Islet of Langerhans (tissue), 1 donor: ENCODE data around the gene RARA.
A peak's percentile ranks its signal among the peaks of the same experiment; 100 is the strongest.
"Not testable (repeated sequence)": the region's sequence is repeated elsewhere in the genome, so short reads cannot be mapped to it uniquely, and the experiment has no call there.

ENCODE experiments used
- FAIRE-seq: peaks from one replicate; lab custom pipeline; 2011; peaks lifted over from hg19 to GRCh38; lab: Jason Lieb, UNC

Gene RARA

DNA sequence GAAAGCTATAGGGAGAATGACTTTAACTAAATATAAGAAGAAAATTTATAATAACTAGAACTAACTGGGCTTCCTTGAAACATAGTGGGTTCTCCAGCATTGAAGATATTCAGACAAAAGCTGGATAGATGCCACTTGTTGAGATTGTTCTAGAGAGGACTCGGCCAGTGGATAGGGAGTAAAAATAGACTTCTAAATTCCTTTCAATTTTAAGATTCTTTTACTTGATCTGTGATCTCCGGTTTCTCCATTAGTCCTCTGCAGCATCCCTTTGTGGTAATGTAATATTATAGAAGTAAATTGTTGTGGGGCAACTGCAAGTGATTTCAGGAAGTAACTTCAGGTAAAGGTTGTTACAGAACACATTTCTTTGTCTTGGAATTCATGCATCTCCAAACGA, 10.3 kb upstream of the RARA start:
- no peak for FAIRE-seq

GRCh38 chr17:40299159-40299757, 9.7 kb upstream of the RARA start:
- not testable (repeated sequence) for FAIRE-seq

DNA sequence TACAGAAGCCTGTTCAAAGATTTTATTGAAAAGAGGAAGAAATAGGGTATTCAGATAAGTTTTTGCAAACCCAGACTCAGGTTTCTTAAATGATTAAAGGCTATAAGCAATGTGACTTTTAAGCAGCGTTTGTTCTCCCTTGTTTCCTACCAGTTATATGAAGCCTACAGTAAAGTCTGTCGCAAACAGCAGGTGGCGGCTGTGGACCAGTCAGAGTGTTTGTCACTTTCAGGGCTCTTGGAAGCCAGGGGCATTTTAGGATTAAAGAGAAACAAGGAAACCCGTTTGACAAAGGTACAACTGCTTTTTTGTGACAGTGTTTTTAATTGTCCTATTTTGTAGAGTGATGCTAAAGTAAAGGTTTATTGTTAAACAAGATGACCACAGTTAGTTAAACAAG, 7.7 kb upstream of the RARA start:
- no peak for FAIRE-seq

DNA sequence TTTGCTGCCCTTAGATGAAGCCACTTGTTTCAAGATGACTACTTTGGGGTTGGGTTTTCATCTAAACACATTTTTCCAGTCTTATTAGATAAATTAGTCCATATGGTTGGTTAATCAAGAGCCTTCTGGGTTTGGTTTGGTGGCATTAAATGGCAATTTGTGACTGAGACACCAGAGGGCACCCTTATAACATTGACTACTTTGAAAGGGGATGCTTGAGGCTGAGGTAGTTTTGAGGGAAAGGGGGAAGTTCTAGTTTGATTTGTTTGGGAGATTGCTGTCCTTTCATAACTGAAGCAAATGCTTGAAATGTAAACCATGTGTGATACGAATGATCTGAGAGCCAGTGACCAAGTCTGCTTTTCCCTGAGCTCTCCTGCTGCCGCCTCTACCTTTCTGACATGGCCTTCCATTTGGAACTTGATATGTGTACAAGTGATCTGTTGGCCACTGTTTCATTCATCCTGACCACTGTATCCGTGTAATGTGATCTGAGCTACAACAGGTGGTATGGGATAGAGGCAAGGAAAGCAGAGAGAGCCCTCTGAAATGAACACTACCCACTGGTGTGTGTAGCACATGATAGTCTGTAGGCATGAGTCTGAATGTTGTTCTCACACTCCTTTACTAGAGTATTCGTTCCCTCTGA, 5.8 kb upstream of the RARA start:
- FAIRE-seq = peak; percentile 21

- no peak for FAIRE-seq
Measured at GRCh38 chr17:40303708-40304551, 5.0 kb upstream of the RARA start.

GRCh38 chr17:40304552-40304863, 4.5 kb upstream of the RARA start:
- not testable (repeated sequence) for FAIRE-seq

DNA sequence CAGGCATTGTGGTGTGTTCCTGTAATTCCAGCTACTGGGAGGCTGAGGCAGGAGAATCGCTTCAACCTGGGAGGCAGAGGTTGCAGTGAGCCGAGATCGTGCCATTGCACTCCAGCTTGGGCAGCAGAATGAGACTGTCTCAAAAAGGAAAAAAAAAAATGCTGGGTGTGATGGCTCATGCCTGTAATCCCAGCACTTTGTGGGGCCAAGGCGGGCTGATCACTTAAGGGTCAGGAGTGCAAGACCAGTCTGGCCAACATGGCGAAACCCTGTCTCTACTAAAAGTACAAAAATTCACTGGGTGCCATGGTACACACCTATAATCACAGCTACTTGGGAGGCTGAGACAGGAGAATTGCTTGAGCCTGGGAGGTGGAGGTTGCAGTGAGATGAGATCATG, 4.1 kb upstream of the RARA start:
- FAIRE-seq = not testable (repeated sequence)

DNA sequence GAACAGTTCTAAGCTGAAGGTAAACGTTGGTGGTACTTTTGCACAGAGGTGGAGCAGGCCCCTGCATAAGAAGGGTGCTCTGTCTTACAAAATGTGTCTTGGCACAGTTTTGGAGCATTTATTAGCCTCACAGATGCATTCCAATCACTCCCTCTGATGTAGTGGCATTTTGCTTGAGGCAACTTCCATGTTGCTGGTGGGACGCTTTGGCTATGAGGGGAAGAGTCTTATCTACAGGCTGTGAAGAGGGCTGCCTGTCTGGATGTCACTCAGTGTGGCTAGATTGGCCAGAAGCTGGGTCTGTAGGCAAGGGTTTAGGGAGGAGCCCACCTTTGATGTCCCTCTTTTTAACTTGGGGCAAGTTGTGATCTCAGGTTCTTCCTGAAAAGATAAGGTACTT, 2.6 kb upstream of the RARA start:
- no peak for FAIRE-seq

DNA sequence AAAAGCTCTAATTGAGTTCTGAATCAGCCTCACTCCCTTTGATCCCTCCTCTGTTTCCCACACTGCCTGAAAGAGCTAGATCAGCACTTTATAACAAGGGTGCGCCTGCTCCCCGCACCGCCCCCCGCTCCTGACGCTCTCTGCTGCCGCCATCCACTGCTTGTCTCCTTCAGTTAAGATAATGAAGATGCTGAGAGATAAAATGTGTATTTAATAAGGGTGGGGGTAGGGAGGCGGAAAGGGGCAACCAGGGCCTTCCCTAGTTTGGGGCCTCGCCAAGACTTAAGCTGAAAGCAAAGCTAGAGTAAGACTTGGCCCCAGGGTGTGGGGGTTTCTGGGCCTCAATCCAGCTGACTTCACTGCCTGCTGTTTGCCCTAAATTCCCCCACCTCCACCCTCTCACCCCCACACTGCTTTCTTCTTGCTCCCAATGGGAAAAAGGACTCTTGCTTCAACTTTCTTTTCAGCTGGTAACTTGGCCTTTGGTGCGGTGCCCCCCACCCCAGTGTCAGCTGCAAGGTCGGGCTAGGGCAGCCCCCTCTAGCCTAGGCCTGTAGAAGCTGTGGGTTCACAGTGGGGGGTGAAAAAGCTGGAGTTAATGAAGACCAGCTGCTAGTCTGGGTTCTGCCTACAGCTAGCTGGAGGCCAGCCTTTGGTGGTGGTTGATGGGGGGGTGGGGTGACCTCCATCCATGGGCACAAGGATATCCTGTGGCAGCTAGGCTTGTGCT, 1.8 kb upstream of the RARA start:
- FAIRE-seq = no peak

DNA sequence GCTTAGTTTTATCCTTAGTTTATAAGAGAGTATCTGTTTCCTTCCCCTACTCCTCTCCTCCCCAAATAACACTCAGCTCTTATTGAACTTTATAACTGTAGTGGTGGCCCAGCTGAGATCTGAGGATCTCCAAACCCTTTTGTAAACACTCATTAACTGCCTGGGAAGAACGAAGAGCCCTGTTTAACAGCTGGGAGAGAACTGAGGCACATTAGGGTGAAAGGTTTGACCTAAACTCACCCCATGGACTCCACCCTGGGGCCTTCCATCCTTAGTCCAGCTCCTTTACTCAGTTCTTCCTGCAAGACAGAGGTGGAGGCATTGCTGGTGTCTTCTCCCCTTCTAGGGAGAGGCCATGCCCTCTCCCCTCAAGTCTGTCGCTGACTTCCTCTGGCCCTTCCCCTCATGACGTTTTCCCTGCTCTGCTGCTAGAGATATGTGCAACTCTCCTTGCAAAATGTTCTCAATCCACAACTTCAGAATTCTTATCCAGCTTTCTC, 1.2 kb upstream of the RARA start:
- no peak for FAIRE-seq

- FAIRE-seq = no peak
Measured at GRCh38 chr17:40309949-40310510, 1.1 kb downstream of the RARA start.

DNA sequence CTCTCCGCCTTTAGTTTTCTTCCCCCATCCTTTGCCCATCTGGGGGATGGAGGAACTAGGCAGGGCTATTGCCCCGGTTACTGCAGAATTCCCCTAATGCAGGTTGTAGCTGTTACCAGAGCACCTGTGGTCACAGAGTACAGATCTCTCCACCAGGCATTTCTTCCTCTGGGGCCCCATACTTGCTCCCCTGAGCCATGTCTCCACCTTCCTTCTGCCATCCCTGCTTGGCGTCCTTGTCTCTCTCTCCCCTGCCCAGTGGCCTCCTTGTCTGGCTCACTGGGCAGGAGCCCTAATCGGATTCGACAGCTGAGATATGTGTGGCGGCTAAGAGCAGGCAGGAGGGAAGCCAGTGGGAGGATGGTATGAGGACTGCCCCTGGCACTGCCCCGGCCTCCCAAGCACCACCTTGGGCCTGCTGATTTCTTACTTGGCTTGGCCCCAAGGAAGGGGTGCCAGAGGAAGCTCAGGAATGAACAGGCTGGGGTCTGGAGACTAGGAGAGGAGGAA, 2.0 kb downstream of the RARA start:
- FAIRE-seq = no peak

- FAIRE-seq = no peak
Measured at GRCh38 chr17:40311575-40311974, 2.6 kb downstream of the RARA start.

GRCh38 chr17:40312131-40312731, 3.3 kb downstream of the RARA start:
- no peak for FAIRE-seq

DNA sequence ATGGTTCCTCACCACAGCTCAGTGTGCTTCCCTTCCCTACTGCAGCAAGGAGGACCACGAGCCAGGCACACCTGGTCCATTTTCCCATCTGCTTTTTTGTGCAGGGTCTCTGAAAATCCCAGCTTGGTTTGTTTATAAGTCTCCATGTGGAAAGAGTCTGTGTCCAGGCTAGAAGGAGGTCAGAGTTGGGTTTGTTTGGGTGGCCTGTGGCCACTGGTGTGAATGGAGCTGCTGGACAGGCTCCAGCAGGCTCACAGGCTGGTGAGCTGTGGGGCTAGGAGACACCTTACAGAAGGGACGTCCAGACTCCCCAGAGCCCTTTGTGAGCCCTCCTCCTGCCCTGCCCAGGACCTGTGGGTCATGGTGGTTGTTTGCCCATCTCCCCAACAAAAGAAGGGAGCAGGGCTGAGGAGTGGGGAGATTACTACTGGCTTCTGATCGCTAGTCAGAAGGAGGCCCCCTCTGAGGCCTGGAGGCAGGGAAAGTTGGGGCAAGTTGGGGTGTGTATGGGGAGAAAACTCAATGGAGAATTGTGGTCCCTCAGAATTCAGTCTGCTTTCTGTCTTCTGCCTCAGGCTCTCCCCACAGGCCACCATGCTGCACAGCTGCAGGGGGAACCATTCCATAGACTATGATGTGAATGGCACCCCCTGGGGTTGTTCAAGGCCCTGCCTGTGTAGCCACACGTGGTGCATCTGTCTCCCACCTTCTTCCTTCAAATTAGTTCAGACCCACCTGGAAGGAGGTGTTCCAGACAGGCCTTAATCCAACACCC, 4.1 kb downstream of the RARA start:
- no peak for FAIRE-seq

DNA sequence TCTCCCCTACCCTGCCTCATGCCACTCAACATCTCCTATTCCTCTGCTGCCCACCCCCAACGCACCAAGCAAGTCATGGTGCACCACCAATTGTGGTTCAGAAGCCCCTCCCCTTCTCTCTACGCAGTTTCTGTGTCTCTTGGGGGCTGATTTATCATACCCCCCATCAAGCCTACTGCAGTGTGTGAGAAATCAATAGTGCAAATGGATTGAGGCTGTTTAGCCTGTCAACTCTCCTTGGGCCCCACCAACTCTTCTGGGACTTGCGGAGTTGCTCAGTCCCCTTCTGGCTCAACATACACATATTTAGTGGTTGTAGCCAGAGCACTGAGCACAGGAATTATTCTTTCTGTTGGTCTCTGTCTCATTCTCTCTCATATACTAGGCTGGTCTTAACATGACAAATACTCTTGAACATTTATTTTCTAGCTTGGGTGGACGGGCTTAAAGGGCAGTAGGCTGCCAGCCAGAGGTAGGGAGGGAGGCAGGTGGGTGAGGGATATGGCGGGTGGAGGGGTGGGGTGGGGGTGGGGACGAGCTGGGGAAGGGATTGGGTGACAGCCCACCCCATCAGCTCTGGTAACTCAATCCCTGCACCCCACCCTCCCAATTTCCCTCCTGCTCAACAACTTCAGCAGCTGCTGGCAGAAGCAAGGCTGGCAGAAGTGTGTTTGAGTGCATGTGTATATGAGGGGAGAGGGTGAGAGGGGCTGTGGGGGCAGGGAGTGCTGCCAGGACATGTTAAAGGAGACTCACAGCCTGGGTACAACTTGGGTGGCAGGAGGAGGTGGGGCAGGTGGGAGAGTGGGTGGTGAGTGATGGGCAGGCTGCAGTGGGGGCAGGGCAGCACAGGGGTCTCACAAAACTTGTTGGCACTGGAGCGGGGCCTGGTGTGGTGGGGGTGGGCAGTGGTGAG, 4.9 kb downstream of the RARA start:
- no peak for FAIRE-seq

DNA sequence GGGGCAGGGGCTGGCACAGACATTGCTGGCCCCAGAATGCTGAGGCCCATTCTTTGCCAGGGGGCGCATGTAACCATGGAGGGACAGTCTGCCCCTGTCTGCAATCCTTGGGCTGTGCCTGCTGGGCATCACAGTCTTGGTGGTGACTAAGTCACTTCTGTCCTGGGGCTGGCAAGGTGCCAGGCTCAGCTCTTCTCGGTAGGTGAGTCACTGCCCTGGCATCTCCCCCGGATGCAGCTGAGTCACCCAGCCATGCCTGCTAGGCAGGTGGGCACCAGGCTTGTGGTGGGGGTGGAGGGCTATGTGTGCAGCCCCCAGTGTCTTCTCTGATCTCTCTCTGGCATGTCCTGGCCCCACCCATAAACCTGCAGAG, 5.6 kb downstream of the RARA start:
- FAIRE-seq = peak; percentile 49

DNA sequence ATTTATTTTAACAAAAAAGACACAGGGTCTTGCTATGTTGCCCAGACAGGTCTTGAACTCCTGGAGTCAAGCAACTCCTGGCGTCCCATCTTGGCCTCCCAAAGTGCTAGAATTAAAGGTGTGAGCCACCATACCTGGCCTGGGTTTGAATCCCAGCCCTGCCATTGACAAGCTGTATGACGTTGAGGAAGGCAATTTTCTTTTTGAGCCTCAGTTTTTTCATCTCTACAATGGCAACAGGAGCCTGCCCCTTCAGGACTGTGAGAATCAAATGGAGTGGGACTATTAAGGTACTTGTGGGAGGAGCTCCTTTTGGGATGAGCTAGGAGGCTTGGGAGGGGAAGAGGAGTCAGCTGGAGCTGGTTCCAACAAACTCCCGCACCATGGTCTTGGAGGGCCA, 6.2 kb downstream of the RARA start:
- FAIRE-seq = no peak

DNA sequence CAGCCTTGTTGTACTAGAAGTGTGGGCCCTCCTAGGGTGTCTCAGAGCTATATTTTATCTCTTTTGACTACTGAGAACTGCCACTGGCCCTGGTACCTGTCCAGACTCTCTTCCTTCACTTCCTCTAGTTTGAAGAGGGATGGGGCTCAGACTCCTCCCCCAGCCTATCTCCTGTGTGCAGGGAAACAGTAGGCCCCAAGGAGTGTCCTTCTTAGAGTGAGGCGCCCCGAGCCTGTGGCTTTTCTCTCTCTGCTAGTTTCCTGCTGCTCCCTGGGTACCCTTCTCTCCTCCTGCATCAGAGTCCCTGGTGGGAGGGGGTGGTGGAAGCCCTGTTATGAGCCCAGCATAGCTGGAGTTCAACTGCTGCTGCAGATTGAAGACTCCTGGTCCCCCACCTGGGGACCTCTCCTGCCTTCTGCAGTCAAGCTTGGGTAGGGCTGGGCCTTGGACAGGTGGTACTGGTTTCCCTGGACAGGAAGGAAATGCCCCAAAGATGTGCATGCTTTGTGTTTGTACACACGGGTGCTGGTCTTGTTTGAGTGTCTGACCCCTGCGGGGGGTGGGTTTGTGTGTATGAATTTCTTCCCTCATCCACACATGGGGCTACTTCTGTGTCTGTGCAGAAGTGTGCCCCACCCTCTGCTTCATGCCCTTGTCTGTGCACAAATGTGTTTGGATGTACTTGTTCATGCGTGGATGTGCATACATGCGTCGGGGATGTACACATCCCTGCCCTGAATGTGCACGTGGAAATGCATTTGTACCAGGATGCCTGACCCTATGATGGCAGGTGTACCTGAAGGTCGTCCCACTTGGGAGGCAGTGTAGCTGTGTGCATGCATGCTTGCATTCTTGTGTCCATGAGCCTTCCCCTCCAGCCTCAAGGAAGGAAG, 6.9 kb downstream of the RARA start:
- FAIRE-seq = no peak
